Subcutaneous adipose tissue (tissue), 4 donors: ENCODE data around the gene PAK6. TPM values are rescaled to one million over a fixed set of nuclear protein-coding genes. Genes with fewer than 3 reads are reported as not detected.

Source experiments
- CTCF ChIP-seq: fragments of 450-650 bp; IDR thresholded peaks from one replicate; pipeline ENCODE4 v1.5.1; 2016; ENCODE audit warnings: low read depth, mild to moderate bottlenecking, control low read depth, antibody characterized with exemption, moderate library complexity
- total RNA-seq, 4 donors: library from RNA; depleted of rRNA; stranded (reverse); fragments of >200 nt; gene quantifications; one replicate each; pipeline ENCODE4 v1.1.0, GENCODE V29; 2016

The PAK6 gene
- total RNA-seq, 4 donors from 2014 or later, result 0.49 to 4.1 (median 0.81) TPM

- TF ChIP-seq CTCF, result no peak
These were observed 19.1 kb upstream of the PAK6 start for GRCh38 chr15:40219801-40220200.

GRCh38 chr15:40222131-40222530, 16.7 kb upstream of the PAK6 start:
- no peak for TF ChIP-seq CTCF

- no peak for TF ChIP-seq CTCF
These were observed 12.1 kb upstream of the PAK6 start for GRCh38 chr15:40226736-40227135.

GRCh38 chr15:40229316-40229715, 9.5 kb upstream of the PAK6 start:
- TF ChIP-seq CTCF, result no peak

GRCh38 chr15:40229956-40230355, 8.9 kb upstream of the PAK6 start:
- no peak for TF ChIP-seq CTCF

GRCh38 chr15:40232625-40233070, 6.2 kb upstream of the PAK6 start:
- TF ChIP-seq CTCF, result no peak

- TF ChIP-seq CTCF, result no peak
These were observed 4.9 kb upstream of the PAK6 start for GRCh38 chr15:40233727-40234577.
